ENCODE measurements around the gene COL13A1.

COL13A1 gene

GRCh38 chr10:69794673-69795072 lies 7.0 kb upstream of the COL13A1 start:
- peaks cover 13% of the 10 kb centered on the region for H3K9me3 ChIP-seq (ENCODE audit: insufficient read depth, low read depth, low read length)
- no peak overlapping the region for H3K27ac ChIP-seq (ENCODE audit: low read length)
- peaks cover 18% of the 10 kb centered on the region for H3K27me3 ChIP-seq (ENCODE audit: insufficient read depth, low read length)
- H3K4me1 ChIP-seq (ENCODE audit: insufficient read depth, low read length): peaks cover 2% of the 10 kb centered on the region; the same call in 1 of the 2 replicates
- no peaks in the 10 kb centered on the region for H3K36me3 ChIP-seq (ENCODE audit: insufficient read depth, low read depth, low read length)
- H3K4me3 ChIP-seq (ENCODE audit: low read length): no peak overlapping the region
- H3K9ac ChIP-seq (ENCODE audit: low read depth, low read length): no peak overlapping the region

- H3K9ac ChIP-seq (ENCODE audit: low read depth, low read length): no peak overlapping the region
- H3K27ac ChIP-seq (ENCODE audit: low read length): no peak overlapping the region
- H3K36me3 ChIP-seq (ENCODE audit: insufficient read depth, low read depth, low read length): no peaks in the 10 kb centered on the region
- peaks cover 21% of the 10 kb centered on the region for H3K27me3 ChIP-seq (ENCODE audit: insufficient read depth, low read length)
- H3K9me3 ChIP-seq (ENCODE audit: insufficient read depth, low read depth, low read length): peaks cover 13% of the 10 kb centered on the region
- no peak overlapping the region for H3K4me3 ChIP-seq (ENCODE audit: low read length)
- peaks cover 7% of the 10 kb centered on the region; the same call in 1 of the 2 replicates for H3K4me1 ChIP-seq (ENCODE audit: insufficient read depth, low read length)
These were observed 6.3 kb upstream of the COL13A1 start for GRCh38 chr10:69795242-69795934.

DNA sequence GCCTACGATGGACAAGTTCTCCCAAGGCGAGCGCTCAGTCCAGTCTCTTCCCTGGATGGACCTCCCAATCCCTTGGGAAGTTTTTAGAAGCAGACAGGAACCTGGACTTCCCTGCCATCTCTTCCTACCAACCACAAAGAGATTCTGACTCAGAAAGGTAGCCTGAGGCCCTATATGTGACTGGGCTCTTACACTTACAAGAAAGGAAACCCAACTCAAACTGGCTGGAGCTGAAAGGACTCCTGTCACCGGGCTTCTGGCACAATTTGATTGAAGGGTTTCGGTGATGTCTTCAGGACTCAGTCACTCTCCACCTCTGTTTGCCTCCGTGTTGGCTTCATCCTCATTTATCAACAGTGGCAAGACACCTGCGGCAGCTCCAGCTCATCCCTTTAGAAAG lies 3.7 kb upstream of the COL13A1 start:
- Histone ChIP-seq H3K9me3 (ENCODE audit: insufficient read depth, low read depth, low read length) (peaks cover 13% of the 10 kb centered on the region), H3K4me1 (ENCODE audit: insufficient read depth, low read length) (peaks cover 17% of the 10 kb centered on the region; the same call in 1 of the 2 replicates), H3K27ac (ENCODE audit: low read length) (no peak overlapping the region), H3K4me3 (ENCODE audit: low read length) (no peak overlapping the region), H3K36me3 (ENCODE audit: insufficient read depth, low read depth, low read length) (no peaks in the 10 kb centered on the region), H3K9ac (ENCODE audit: low read depth, low read length) (no peak overlapping the region), H3K27me3 (ENCODE audit: insufficient read depth, low read length) (peaks cover 47% of the 10 kb centered on the region)

DNA sequence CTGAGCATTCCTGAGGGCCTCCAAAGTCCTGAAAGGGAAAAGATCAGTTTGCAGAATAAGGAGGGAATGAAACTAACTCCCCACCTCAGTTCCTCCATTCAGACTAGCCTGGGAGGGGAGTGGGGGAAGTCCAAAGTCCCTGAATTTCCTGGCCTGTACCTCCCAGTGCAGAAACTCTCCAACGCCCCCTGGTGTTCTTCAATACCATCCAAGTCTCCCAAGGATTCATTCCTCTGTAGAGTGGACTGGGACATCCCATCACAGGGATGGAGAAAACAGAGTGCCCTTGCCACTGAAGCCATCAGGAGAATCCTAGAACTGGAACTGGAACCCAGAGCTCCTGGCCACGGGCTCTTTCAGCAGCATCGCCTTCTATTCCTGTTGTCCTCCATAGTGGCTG lies 1.6 kb upstream of the COL13A1 start:
- no peak overlapping the region for H3K4me3 ChIP-seq (ENCODE audit: low read length)
- peaks cover 11% of the 10 kb centered on the region for H3K9me3 ChIP-seq (ENCODE audit: insufficient read depth, low read depth, low read length)
- no peak overlapping the region for H3K9ac ChIP-seq (ENCODE audit: low read depth, low read length)
- no peaks in the 10 kb centered on the region for H3K36me3 ChIP-seq (ENCODE audit: insufficient read depth, low read depth, low read length)
- H3K27ac ChIP-seq (ENCODE audit: low read length): no peak overlapping the region
- H3K4me1 ChIP-seq (ENCODE audit: insufficient read depth, low read length): peaks cover 23% of the 10 kb centered on the region; the same call in 1 of the 2 replicates
- H3K27me3 ChIP-seq (ENCODE audit: insufficient read depth, low read length): peaks cover 68% of the 10 kb centered on the region

DNA sequence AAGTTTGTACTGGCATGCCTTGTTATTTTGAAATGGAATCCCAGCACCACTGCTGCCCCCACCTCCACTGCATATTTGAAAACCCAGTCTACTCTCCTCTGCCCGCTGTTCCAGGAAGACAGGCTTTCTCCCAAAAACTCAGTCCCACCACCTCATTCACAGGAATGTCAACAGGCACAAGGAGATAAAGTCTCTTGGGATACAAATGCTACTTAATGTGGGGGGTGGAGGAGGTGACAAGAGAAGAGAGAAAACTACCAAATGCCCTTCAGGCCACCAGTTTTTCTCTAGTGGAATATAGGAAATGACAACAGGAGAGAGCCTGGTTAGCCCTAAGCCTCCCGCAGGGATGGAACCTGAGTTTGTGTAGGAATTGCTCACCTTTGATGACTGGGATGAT lies 1.0 kb upstream of the COL13A1 start:
- Histone ChIP-seq H3K9ac (ENCODE audit: low read depth, low read length) (no peak overlapping the region), H3K27me3 (ENCODE audit: insufficient read depth, low read length) (peaks cover 72% of the 10 kb centered on the region), H3K36me3 (ENCODE audit: insufficient read depth, low read depth, low read length) (no peaks in the 10 kb centered on the region), H3K4me3 (ENCODE audit: low read length) (peak overlapping the region; percentile 85; the same call in 1 of the 2 replicates), H3K27ac (ENCODE audit: low read length) (no peak overlapping the region), H3K4me1 (ENCODE audit: insufficient read depth, low read length) (peaks cover 23% of the 10 kb centered on the region; the same call in 1 of the 2 replicates), H3K9me3 (ENCODE audit: insufficient read depth, low read depth, low read length) (0 out of 2 replicates have a peak, but pooled peaks cover 6% of the 10 kb centered on the region)

DNA sequence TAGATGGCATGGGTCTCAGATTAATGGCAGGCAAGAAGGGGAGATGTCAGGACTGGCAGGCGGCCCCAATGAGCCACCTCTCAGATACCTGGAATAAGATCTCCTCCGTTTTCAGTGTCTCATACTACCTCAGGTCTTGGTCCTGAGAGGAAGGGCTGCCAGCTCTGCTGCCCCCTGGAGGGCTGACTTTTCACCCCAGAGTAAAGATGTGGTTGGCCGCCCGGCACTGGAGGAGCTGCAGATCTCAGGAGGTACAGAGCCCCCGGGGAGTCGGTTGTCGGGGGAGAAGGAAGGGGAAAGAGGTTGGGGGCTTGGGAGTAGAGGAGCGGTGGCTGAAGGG lies 642 bp upstream of the COL13A1 start:
- peaks cover 27% of the 10 kb centered on the region; the same call in 1 of the 2 replicates for H3K4me1 ChIP-seq (ENCODE audit: insufficient read depth, low read length)
- peak overlapping the region; percentile 85 for H3K4me3 ChIP-seq (ENCODE audit: low read length)
- H3K36me3 ChIP-seq (ENCODE audit: insufficient read depth, low read depth, low read length): no peaks in the 10 kb centered on the region
- peaks cover 76% of the 10 kb centered on the region for H3K27me3 ChIP-seq (ENCODE audit: insufficient read depth, low read length)
- no peak overlapping the region for H3K27ac ChIP-seq (ENCODE audit: low read length)
- 0 out of 2 replicates have a peak, but pooled peaks cover 2% of the 10 kb centered on the region for H3K9me3 ChIP-seq (ENCODE audit: insufficient read depth, low read depth, low read length)
- peak overlapping the region; percentile 58; the same call in 1 of the 2 replicates for H3K9ac ChIP-seq (ENCODE audit: low read depth, low read length)

DNA sequence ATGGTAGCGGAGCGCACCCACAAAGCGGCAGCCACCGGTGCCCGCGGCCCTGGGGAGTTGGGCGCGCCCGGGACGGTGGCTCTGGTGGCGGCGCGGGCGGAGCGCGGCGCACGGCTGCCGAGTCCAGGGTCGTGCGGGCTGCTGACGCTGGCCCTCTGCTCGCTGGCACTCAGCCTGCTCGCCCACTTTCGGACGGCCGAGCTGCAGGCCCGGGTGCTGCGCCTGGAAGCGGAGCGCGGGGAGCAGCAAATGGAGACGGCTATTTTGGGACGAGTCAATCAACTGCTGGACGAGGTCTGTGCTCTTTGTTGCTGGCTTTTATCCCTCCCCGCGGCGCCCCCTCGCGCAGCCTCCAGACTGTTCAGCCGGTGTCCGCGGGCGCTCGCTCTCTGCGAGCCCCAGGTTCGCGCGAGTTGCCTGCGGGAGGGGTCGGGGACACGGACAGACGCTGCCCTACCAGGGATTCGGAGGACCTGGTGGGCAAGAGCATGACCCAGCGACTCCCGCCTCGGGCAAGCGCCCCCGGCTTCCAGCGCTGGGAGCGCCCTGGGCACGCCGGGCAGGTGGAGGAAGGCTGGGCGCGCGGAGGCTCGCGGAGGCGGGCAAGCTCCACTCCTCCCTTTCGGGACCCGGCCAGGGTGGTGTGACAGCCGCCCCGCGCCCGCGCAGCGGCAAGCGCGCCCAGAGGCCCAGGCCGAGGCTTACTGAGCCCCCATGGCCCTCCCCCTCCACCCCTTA lies 887 bp downstream of the COL13A1 start:
- no peaks in the 10 kb centered on the region for H3K9me3 ChIP-seq (ENCODE audit: insufficient read depth, low read depth, low read length)
- no peak overlapping the region for H3K27ac ChIP-seq (ENCODE audit: low read length)
- H3K36me3 ChIP-seq (ENCODE audit: insufficient read depth, low read depth, low read length): no peaks in the 10 kb centered on the region
- H3K27me3 ChIP-seq (ENCODE audit: insufficient read depth, low read length): peaks cover 73% of the 10 kb centered on the region
- H3K4me1 ChIP-seq (ENCODE audit: insufficient read depth, low read length): peaks cover 31% of the 10 kb centered on the region; the same call in 1 of the 2 replicates
- H3K9ac ChIP-seq (ENCODE audit: low read depth, low read length): peak overlapping the region; percentile 45; the same call in 1 of the 2 replicates
- peak overlapping the region; percentile 85 for H3K4me3 ChIP-seq (ENCODE audit: low read length)

- Histone ChIP-seq H3K27me3 (ENCODE audit: insufficient read depth, low read length) (peaks cover 61% of the 10 kb centered on the region), H3K4me3 (ENCODE audit: low read length) (no peak overlapping the region), H3K9me3 (ENCODE audit: insufficient read depth, low read depth, low read length) (no peaks in the 10 kb centered on the region), H3K27ac (ENCODE audit: low read length) (no peak overlapping the region), H3K4me1 (ENCODE audit: insufficient read depth, low read length) (peaks cover 31% of the 10 kb centered on the region; the same call in 1 of the 2 replicates), H3K36me3 (ENCODE audit: insufficient read depth, low read depth, low read length) (no peaks in the 10 kb centered on the region), H3K9ac (ENCODE audit: low read depth, low read length) (no peak overlapping the region)
These were observed 2.1 kb downstream of the COL13A1 start for GRCh38 chr10:69803809-69804208.

- H3K36me3 ChIP-seq (ENCODE audit: insufficient read depth, low read depth, low read length): no peaks in the 10 kb centered on the region
- no peak overlapping the region for H3K27ac ChIP-seq (ENCODE audit: low read length)
- H3K4me1 ChIP-seq (ENCODE audit: insufficient read depth, low read length): peaks cover 28% of the 10 kb centered on the region; the same call in 1 of the 2 replicates
- H3K9ac ChIP-seq (ENCODE audit: low read depth, low read length): no peak overlapping the region
- no peak overlapping the region for H3K4me3 ChIP-seq (ENCODE audit: low read length)
- no peaks in the 10 kb centered on the region for H3K9me3 ChIP-seq (ENCODE audit: insufficient read depth, low read depth, low read length)
- peaks cover 61% of the 10 kb centered on the region for H3K27me3 ChIP-seq (ENCODE audit: insufficient read depth, low read length)
These were observed 3.1 kb downstream of the COL13A1 start for GRCh38 chr10:69804775-69805174.

DNA sequence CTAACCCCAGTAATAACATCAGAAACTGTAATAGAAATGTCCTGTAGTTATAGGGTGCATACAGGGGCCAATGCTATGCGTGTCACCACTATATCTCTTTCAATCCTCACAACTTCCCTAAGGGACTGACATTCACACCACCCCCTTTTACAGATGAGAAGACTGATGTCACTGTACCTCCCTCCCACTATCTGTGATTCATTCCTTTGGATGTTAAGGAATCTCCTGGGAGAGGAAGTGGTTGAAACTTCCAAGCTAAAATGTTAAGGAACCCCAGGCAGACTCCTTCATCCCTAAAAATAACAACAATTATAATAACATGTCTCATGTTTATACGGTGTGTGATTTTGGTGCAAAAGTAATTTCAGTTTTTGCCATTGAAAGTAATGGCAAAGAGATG lies 5.4 kb downstream of the COL13A1 start:
- Histone ChIP-seq H3K27ac (ENCODE audit: low read length) (no peak overlapping the region), H3K36me3 (ENCODE audit: insufficient read depth, low read depth, low read length) (no peaks in the 10 kb centered on the region), H3K27me3 (ENCODE audit: insufficient read depth, low read length) (peaks cover 41% of the 10 kb centered on the region), H3K9ac (ENCODE audit: low read depth, low read length) (no peak overlapping the region), H3K9me3 (ENCODE audit: insufficient read depth, low read depth, low read length) (no peaks in the 10 kb centered on the region), H3K4me3 (ENCODE audit: low read length) (no peak overlapping the region), H3K4me1 (ENCODE audit: insufficient read depth, low read length) (peaks cover 17% of the 10 kb centered on the region; the same call in 1 of the 2 replicates)

DNA sequence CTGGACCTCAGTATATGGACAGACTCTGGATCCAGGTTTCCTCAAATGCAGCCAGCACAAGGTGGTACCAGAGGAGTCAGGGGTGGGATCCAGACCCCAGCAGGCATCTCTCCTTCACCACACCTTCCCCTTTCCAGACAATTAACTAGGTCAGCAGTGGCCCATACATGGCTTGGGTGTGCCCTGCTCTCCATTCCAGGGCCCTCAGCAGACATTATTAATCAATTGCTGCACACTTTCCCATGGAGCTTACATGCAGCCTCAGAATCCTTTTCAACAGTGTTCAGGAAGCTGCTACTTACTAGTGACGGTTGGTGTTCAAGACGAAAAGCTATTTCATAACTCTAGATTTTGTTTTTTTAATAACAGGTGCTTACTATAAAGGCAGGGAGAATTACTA lies 6.0 kb downstream of the COL13A1 start:
- peaks cover 35% of the 10 kb centered on the region for H3K27me3 ChIP-seq (ENCODE audit: insufficient read depth, low read length)
- peaks cover 17% of the 10 kb centered on the region; the same call in 1 of the 2 replicates for H3K4me1 ChIP-seq (ENCODE audit: insufficient read depth, low read length)
- H3K4me3 ChIP-seq (ENCODE audit: low read length): no peak overlapping the region
- no peaks in the 10 kb centered on the region for H3K9me3 ChIP-seq (ENCODE audit: insufficient read depth, low read depth, low read length)
- no peak overlapping the region for H3K27ac ChIP-seq (ENCODE audit: low read length)
- H3K36me3 ChIP-seq (ENCODE audit: insufficient read depth, low read depth, low read length): no peaks in the 10 kb centered on the region
- H3K9ac ChIP-seq (ENCODE audit: low read depth, low read length): no peak overlapping the region

DNA sequence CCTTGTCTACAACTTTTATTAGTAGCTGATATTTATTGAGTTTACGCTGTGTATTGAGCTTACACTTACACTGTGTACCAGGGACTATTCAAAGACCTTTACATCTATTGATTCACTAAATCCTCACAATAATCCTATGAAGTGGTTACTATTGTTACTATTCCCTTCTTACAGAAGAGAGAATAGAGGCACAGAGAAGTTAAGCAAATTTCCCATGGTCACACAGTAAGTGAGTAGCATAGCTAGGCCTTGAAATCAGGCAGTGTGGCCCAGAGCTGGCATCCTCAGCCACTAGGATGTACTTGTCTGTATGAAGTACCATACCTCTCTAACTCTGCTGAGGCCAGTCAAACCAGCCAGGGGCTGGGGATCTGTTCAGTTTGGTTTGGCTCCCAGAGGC lies 7.6 kb downstream of the COL13A1 start:
- no peaks in the 10 kb centered on the region for H3K36me3 ChIP-seq (ENCODE audit: insufficient read depth, low read depth, low read length)

More for the DNA sequence above, 7.6 kb downstream of the COL13A1 start:
- Histone ChIP-seq H3K4me1 (ENCODE audit: insufficient read depth, low read length) (peaks cover 11% of the 10 kb centered on the region; the same call in 1 of the 2 replicates), H3K9ac (ENCODE audit: low read depth, low read length) (no peak overlapping the region), H3K27ac (ENCODE audit: low read length) (no peak overlapping the region), H3K27me3 (ENCODE audit: insufficient read depth, low read length) (peaks cover 19% of the 10 kb centered on the region), H3K4me3 (ENCODE audit: low read length) (no peak overlapping the region), H3K9me3 (ENCODE audit: insufficient read depth, low read depth, low read length) (no peaks in the 10 kb centered on the region)
